GM11168 (cell line): ENCODE measurements around the gene CDK12.
"Not testable (repeated sequence)": the region's sequence is repeated elsewhere in the genome, so short reads cannot be mapped to it uniquely, and the experiment has no call there.

Source experiments
- in situ Hi-C: fragments of 300-500 bp; cut with MboI; formaldehyde crosslinking; loops from one replicate; pipeline ENCODE4 v1.12.0; 2022; ENCODE audit warnings: low sequenced_read_pairs; ENCODE audit not compliant: unreplicated experiment

Gene CDK12

GRCh38 chr17:39461113-39461925 lies at the start of gene CDK12:
CDK12 (plus strand) TSS chr17:39461486; CDS start chr17:39462072, 586 bp downstream.
- in situ Hi-C loops: no loop called here

- in situ Hi-C loops: no loop called here
Observed at GRCh38 chr17:39416141-39416540, 45.1 kb upstream of the CDK12 start.

DNA sequence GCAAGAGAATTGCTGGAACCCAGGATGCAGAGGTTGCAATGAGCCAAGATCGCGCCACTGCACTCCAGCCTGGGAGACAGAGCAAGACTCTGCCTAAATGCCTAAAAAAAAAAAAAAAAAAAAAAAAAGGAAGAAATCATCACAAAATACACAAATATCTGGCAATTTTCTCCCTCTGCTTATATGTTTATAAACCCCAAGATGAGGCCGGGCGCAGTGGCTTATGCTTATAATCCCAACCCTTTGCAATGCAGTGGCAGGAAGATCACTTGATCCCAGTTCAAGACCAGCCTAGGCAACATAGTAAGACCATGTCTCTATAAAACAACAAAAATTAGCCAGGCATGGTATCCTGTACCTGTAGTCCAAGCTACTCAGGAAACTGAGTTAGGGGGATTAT lies 31.7 kb upstream of the CDK12 start:
- in situ Hi-C loops: no loop called here

GRCh38 chr17:39439868-39440267 lies 21.4 kb upstream of the CDK12 start:
- in situ Hi-C loops: not testable (repeated sequence)

DNA sequence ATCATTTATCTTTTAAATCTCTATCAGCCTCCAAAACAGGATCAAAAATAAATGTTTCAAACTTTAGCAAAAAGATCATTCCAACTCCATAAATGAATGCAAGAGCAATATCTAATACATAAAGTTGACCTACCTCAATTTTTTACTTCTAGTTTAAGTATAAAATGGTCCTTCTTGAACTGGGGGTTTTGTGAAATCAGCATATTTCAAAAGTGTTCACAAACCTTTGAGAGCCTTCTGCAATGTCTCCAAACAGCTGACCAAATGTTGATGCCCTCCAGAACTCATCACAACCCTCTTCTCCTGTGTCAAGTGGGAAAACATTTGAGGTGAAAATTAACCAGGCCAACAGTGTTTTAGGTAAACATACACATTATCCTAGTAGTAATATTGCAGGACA lies 18.0 kb upstream of the CDK12 start:
- in situ Hi-C loops: no loop called here

DNA sequence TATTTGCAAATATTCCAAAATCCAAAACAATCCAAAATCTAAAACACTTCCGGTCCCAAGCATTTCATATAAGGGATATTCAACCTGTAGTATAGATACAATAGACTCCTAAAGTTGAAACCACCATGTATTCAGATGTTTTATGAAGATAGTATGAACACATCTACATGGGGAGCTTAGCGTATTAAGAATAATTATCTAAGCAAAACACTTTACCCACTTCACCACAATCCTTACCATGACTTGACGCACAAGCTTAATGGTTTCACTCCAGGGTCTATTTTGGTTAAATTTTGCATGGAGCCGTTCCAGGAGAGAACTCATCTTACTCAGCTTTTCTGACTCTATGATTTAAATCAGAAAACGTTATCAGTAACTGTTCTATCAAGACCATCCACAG lies 13.7 kb upstream of the CDK12 start:
- in situ Hi-C loops: no loop called here

DNA sequence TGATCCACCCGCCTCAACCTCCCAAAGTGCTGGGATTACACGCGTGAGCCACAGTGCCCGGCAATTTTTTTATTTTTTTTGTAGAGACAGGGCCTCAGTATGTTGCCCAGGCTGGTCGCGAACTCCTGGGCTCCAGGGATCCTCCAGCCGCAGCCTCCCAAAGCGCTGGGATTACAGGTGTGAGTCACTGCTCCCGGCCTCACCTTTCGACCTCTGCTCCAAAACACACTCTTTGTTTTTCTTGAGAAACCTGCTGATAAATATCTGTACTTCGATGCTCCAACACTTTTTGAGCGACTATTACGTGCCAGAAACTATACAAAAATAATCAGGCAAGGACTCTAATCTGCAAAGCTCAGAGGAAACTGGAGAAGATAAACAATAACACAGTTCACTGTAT lies 11.2 kb upstream of the CDK12 start:
- in situ Hi-C loops: no loop called here

- in situ Hi-C loops: no loop called here
Observed at GRCh38 chr17:39450847-39451581, 10.3 kb upstream of the CDK12 start, which contains the start of gene MED1. MED1 (minus strand) TSS chr17:39451263; CDS start chr17:39451062, 201 bp downstream.

- in situ Hi-C loops: no loop called here
Observed at GRCh38 chr17:39455919-39456318, 5.4 kb upstream of the CDK12 start.

GRCh38 chr17:39461926-39462569 lies 762 bp downstream of the CDK12 start:
- in situ Hi-C loops: no loop called here

- in situ Hi-C loops: no loop called here
Observed at GRCh38 chr17:39462631-39463375, 1.5 kb downstream of the CDK12 start.

GRCh38 chr17:39464639-39465181 lies 3.4 kb downstream of the CDK12 start:
- in situ Hi-C loops: not testable (repeated sequence)

- in situ Hi-C loops: not testable (repeated sequence)
Observed at GRCh38 chr17:39468610-39469009, 7.3 kb downstream of the CDK12 start.

GRCh38 chr17:39473310-39473709 lies 12.0 kb downstream of the CDK12 start:
- in situ Hi-C loops: no loop called here

DNA sequence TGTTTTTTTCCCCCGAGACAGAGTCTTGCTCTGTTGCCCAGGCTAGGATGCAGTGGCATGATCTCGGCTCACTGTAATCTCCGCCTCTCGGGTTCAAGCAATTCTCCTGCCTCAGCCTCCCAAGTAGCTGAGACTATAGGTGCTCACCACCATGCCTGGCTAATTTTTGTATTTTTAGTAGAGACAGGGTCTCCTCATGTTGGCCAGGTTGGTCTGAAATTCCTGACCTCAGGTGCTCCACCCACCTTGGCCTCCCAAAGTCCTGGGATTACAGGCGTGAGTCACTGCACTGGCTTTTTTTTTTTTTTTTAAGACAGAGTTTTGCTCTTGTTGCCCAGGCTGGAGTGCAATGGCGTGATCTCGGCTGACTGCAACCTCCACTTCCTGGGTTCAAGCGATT lies 18.3 kb downstream of the CDK12 start:
- in situ Hi-C loops: not testable (repeated sequence)

- in situ Hi-C loops: no loop called here
Observed at GRCh38 chr17:39483506-39483905, 22.2 kb downstream of the CDK12 start.

DNA sequence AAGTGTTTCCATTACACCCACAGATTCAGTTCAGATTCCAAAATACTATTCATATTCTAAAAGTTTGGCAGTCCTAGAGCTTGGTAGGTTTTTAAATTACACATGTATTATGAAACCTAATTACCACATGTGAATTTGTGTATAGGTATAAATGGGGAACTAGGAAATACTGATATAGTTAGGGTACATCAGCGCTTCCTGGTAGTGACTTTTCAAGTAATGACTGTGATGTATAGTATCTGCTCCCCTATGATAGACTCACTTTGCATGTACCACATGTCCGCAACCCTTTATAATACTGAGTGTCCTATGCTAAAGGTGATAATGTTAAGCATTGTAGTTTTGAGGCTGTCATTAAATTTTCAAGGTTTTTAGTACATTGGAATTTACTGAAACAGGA lies 22.9 kb downstream of the CDK12 start:
- in situ Hi-C loops: no loop called here

DNA sequence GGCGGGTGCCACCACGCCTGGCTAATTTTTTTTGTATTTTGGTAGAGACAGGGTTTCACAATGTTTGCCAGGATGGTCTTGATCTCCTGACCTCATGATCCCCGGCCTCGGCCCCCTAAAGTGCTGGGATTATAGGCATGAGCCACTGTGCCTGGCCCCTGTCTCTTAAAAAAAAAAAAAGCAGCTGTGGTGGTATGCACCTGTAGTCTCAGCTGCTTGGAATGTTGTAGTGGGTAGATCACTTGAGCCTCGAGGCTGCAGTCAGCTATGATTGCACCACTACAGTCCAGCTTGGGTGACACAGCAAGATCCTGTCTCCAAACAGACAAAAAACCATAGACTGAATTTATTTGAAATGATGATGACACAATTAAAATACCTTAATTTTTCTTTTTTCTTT lies 24.3 kb downstream of the CDK12 start:
- in situ Hi-C loops: no loop called here

DNA sequence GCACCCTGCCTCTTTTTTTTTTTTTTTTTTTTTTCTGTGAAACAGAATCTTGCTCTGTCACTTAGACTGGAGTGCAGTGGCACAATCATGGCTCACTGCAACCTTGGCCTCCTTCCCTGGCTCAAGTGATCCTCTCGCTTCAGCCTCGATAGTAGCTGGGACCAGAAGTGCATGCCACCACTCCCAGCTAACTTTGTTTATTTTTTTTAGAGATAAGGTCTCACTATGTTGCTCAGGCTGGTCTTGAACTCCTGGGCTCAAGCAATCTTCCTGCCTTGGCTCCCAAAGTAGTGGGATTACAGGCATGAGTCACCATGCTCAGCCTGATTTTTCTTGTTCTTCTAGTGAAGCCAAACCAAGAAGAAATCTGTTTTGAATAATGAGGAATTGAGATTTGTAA lies 25.0 kb downstream of the CDK12 start:
- in situ Hi-C loops: no loop called here

- in situ Hi-C loops: not testable (repeated sequence)
Observed at GRCh38 chr17:39487490-39487889, 26.2 kb downstream of the CDK12 start.
